ENCODE measurements around the gene SEC14L5.

GRCh38 chr16:5027575-5028235 is 69.6 kb downstream of the SEC14L5 start:
- TF ChIP-seq CTCF (IDR thresholded peaks at IDR 0.05; ENCODE audit: low read length), result no peak
- TF ChIP-seq EZH2 (optimal IDR thresholded peaks at IDR 0.05; ENCODE audit: low read depth, low read length), result no peak
- no peak for TF ChIP-seq EZH2phosphoT487 (IDR thresholded peaks at IDR 0.05; ENCODE audit: low read length)

All from MM.1S (cell line).